Activated B cell treated with CpG ODN at 0.5 μM for 24 hours (primary cell): ENCODE results near the gene UNCX. TPM values are rescaled to one million over a fixed set of nuclear protein-coding genes. Genes with fewer than 3 reads are reported as not detected.

Experiments used
- ATAC-seq: fragments of 200-7000 bp; cut with Tn5 transposase; one replicate; pipeline ENCODE4 v1.10.0; 2021; ENCODE audit warnings: low read depth, mild to moderate bottlenecking, moderate library complexity
- CTCF ChIA-PET: fragments of 350-600 bp; sonication (Branson Sonifier 250); formaldehyde crosslinking; loops from one replicate; lab custom pipeline; 2021; ENCODE audit warnings: antibody characterized with exemption; lab: Charles Lee
- POLR2A ChIA-PET: fragments of 350-600 bp; sonication (Branson Sonifier 250); formaldehyde crosslinking; loops from one replicate; lab custom pipeline; 2021; ENCODE audit warnings: antibody characterized with exemption; lab: Charles Lee
- DNase-seq: peaks from one replicate; pipeline ENCODE4 v3.0.0; 2022
- H3K27ac Mint-ChIP-seq: one replicate; pipeline ENCODE4 v1.8.0; 2020; ENCODE audit warnings: mixed read lengths
- H3K27me3 Mint-ChIP-seq: one replicate; pipeline ENCODE4 v1.8.0; 2021; ENCODE audit warnings: mixed read lengths
- H3K36me3 Mint-ChIP-seq: one replicate; pipeline ENCODE4 v1.8.0; 2021; ENCODE audit warnings: low read depth, mixed read lengths
- H3K4me1 Mint-ChIP-seq: one replicate; pipeline ENCODE4 v1.8.0; 2021; ENCODE audit warnings: mixed read lengths
- H3K4me3 Mint-ChIP-seq: one replicate; pipeline ENCODE4 v1.8.0; 2020; ENCODE audit warnings: mild to moderate bottlenecking, mixed read lengths
- H3K9me3 Mint-ChIP-seq: one replicate; pipeline ENCODE4 v1.8.0; 2020; ENCODE audit warnings: mixed read lengths
- intact Hi-C: fragments of 100-400 bp; cut with micrococcal nuclease; formaldehyde crosslinking; loops from one replicate; pipeline ENCODE4 v1.15.1; 2024
- total RNA-seq: library from RNA; stranded (reverse); gene quantifications from 2 replicates; pipeline ENCODE4 v1.2.3, GENCODE V29; 2022
- TF ChIP-seq, protein P1 (sequence below): fragments of 200-600 bp; IDR thresholded peaks from one replicate; pipeline ENCODE4 v1.8.0; 2022; ENCODE audit warnings: antibody characterized with exemption, mild to moderate bottlenecking

Gene UNCX
- total RNA-seq, 1 donor from 2014 or later: not detected

DNA sequence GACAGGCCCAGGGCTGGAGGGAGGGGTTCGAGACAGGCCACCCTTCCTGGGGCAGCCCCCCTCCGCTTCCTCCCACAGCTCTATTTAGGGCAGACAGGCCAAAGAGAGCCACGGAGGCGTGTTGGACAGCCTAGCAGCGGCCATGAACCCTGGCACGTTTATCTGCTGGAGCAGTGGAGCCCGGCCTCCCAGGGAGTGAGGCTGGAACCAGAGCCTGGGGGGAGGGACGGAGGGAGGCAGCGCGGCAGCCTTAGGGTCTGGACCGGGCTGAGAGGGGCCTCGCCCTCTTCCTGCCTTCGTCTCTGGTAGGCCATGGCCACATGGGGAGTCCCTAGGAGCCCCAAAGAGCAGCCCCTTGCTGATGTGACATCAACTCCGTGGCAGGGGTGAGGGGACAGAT, 17.1 kb downstream of the UNCX start:
- no peak for DNase-seq
- intact Hi-C loops: no loop called here
- CTCF ChIA-PET: no interaction called here
- Mint-ChIP-seq H3K9me3 (no peaks in the 10 kb centered on the region), H3K27ac (no peak overlapping the region), H3K4me1 (peaks cover 7% of the 10 kb centered on the region), H3K4me3 (no peak overlapping the region), H3K36me3 (no peaks in the 10 kb centered on the region), H3K27me3 (peaks cover 53% of the 10 kb centered on the region)
- POLR2A ChIA-PET: no interaction called here
- TF ChIP-seq, protein P1, sequence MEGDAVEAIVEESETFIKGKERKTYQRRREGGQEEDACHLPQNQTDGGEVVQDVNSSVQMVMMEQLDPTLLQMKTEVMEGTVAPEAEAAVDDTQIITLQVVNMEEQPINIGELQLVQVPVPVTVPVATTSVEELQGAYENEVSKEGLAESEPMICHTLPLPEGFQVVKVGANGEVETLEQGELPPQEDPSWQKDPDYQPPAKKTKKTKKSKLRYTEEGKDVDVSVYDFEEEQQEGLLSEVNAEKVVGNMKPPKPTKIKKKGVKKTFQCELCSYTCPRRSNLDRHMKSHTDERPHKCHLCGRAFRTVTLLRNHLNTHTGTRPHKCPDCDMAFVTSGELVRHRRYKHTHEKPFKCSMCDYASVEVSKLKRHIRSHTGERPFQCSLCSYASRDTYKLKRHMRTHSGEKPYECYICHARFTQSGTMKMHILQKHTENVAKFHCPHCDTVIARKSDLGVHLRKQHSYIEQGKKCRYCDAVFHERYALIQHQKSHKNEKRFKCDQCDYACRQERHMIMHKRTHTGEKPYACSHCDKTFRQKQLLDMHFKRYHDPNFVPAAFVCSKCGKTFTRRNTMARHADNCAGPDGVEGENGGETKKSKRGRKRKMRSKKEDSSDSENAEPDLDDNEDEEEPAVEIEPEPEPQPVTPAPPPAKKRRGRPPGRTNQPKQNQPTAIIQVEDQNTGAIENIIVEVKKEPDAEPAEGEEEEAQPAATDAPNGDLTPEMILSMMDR: no peak
- ATAC-seq: no peak

DNA sequence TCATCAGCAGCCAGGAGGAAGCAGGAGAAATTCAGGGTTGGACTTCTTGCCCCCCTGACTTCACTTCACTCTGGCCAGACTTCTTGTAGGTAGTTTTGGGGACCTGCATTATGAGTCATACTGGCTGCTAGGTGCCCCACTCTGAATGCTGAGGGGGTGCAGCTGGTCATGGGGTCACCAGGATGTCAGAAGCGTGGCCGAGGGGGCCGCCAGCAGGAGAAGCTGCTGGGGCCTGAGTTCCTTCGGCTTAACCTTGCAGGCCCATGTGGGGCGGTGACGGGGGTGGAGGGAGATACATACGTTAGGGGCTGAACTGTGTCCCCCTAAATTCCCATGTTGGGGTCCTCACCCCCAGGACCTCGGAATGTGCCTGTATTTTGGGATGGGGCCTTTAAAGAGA, 18.2 kb downstream of the UNCX start:
- intact Hi-C loops: no loop called here
- Mint-ChIP-seq H3K4me1 (peaks cover 7% of the 10 kb centered on the region), H3K9me3 (no peaks in the 10 kb centered on the region), H3K4me3 (no peak overlapping the region), H3K27ac (no peak overlapping the region), H3K36me3 (no peaks in the 10 kb centered on the region), H3K27me3 (peaks cover 45% of the 10 kb centered on the region)
- ATAC-seq: no peak
- no peak for DNase-seq
- ChIA-PET POLR2A (no interaction called here), CTCF (no interaction called here)
- TF ChIP-seq, protein P1: no peak

DNA sequence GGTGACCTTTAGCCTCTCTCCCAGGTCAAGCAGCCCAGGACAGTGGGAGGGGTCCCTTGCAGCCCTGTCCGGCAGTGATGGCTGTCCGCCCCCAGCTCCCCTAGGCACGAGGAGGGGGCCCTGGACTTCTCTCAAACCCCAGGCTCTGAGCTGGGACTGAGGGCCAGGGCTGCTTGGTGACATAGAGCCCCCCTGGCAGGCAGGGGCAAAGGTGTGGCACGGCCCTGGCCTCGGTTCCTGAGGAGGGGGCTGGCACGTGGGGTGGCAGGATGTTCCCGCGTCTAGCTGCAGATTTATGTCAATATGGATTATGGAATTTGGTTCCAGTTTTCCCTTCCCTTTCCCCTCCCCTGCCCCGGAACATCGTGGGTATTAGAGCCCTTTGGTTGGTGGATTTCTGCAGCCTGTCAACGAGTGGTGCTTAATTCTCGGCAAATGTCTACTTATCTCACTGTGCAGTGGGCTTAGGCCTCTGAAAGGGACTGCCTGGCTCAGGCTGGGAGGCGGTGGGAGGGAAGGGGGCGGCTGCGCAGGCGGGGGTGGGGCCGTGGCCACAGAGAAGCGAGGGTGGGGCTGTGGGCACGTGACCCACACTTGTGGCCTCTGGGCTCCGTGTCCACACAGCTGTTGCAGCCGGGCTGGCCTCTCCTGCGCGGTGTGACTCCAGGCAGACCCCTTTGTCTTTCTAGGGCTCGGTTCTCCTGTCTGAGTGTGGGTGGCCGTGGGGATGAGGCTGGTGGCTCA, 19.3 kb downstream of the UNCX start:
- CTCF ChIA-PET: no interaction called here
- intact Hi-C loops: no loop called here
- peaks cover 44% of the 10 kb centered on the region for H3K27me3 Mint-ChIP-seq

DNA sequence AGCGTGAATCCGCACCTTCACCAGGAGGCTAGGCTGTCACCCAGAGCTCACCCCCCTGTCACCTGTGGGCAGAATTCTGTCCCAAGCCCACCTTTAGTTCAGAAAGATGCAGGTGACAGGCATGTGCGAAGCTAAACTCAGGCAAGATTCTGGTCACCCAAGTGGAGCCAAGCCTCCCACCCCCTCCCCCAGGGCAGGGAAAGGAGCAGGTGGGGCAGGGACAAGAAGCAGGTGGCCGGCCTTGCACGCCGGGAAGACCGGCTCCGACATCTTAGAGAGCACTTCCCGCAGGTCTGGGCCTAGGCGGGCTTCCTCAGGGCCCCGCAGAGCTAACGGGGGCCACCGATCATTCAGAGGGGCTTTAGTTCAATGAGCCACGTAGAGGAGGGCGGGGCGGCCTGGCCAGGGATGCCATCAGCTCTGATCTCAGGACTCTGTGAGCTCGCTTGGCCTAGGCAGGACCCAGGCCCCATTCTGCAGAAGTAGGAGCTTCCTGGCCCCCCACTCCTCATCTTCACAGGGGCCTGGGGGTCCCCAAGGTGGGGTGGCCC, 19.9 kb downstream of the UNCX start:
- intact Hi-C loops: no loop called here
- peaks cover 44% of the 10 kb centered on the region for H3K27me3 Mint-ChIP-seq
- POLR2A ChIA-PET: no interaction called here

More for the DNA sequence above, 19.3 kb downstream of the UNCX start:
- ATAC-seq (no peak), DNase-seq (no peak)
- POLR2A ChIA-PET: no interaction called here
- no peaks in the 10 kb centered on the region for H3K36me3 Mint-ChIP-seq
- no peaks in the 10 kb centered on the region for H3K9me3 Mint-ChIP-seq
- H3K27ac Mint-ChIP-seq: no peak overlapping the region
- peaks cover 5% of the 10 kb centered on the region for H3K4me1 Mint-ChIP-seq
- TF ChIP-seq, protein P1: no peak
- no peak overlapping the region for H3K4me3 Mint-ChIP-seq

DNA sequence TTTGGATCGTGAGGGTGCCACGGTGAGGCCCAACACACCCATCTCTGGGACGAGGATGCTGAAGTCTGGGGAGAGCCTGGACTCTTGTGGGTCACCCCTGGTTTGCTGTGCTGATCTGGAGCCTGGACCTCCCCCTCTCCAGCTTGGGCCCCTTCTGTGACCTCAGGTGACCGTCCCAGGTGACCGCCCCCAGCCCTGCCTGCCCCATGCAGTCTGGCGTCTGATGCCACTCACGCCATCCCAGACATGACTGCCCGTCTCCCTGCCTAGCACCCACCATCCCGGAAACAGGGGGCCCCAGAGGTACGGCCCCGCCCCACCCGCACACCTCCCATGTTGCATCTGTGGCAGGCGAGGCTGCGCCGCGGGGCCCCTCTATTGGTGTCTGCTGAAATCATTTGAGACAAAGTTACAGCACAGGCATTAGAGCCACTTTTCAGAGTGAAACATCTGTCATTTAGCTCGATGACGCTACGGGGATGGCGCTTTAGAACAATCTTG, 21.1 kb downstream of the UNCX start:
- Mint-ChIP-seq H3K27me3 (peaks cover 41% of the 10 kb centered on the region), H3K9me3 (no peaks in the 10 kb centered on the region)

More for the DNA sequence above, 19.9 kb downstream of the UNCX start:
- Mint-ChIP-seq H3K4me1 (peaks cover 5% of the 10 kb centered on the region), H3K9me3 (no peaks in the 10 kb centered on the region), H3K4me3 (no peak overlapping the region), H3K27ac (no peak overlapping the region), H3K36me3 (no peaks in the 10 kb centered on the region)
- TF ChIP-seq, protein P1: no peak
- CTCF ChIA-PET: no interaction called here
- ATAC-seq (no peak), DNase-seq (no peak)

More for the DNA sequence above, 21.1 kb downstream of the UNCX start:
- no peak overlapping the region for H3K4me3 Mint-ChIP-seq
- CTCF ChIA-PET: no interaction called here
- DNase-seq (no peak), ATAC-seq (no peak)
- H3K36me3 Mint-ChIP-seq: no peaks in the 10 kb centered on the region
- no peaks in the 10 kb centered on the region for H3K4me1 Mint-ChIP-seq
- intact Hi-C loops: no loop called here
- H3K27ac Mint-ChIP-seq: no peak overlapping the region
- POLR2A ChIA-PET: no interaction called here
- TF ChIP-seq, protein P1: no peak
